ENCODE data around the gene ATP6V1C2. TPM values are rescaled to one million over a fixed set of nuclear protein-coding genes. Genes with fewer than 3 reads are reported as not detected.

The ATP6V1C2 gene
- total and polyA plus RNA-seq, 2 donors (not counting 3 experiments of a cell fraction or from before 2014, with no cell fraction given): 0.03 to 0.13 TPM

- ChIA-PET POLR2A (interaction anchor here (0.6 kb wide), 1 partner anchor 41 kb away, joined by 6 read pairs; no protein-coding TSS in a partner anchor), CTCF (interaction anchor here (1.4 kb wide), 1 partner anchor 20 kb away, joined by 3 read pairs; no protein-coding TSS in a partner anchor)
- dilution Hi-C loops (cut with MboI; ENCODE audit: extremely low pct_ligation_motif_present, low sequenced_read_pairs): no loop called here
- TF ChIP-seq EZH2 (IDR thresholded peaks at IDR 0.05; ENCODE audit: borderline replicate concordance, low read depth, low read length, severe bottlenecking) (no peak), MAX (IDR thresholded peaks at IDR 0.05; ENCODE audit: insufficient read depth, insufficient read length) (no peak), GATA2 (IDR thresholded peaks at IDR 0.05; ENCODE audit: insufficient read depth, insufficient read length, low read depth, low read length) (no peak), POLR2A (IDR thresholded peaks at IDR 0.05; ENCODE audit: low read depth, low read length) (no peak), FOS (IDR thresholded peaks at IDR 0.05; ENCODE audit: borderline replicate concordance, insufficient read depth, low read length) (no peak), JUN (IDR thresholded peaks at IDR 0.05; ENCODE audit: borderline replicate concordance, insufficient read depth, insufficient read length, low read depth) (no peak), POLR2AphosphoS5 (IDR thresholded peaks at IDR 0.05; ENCODE audit: insufficient read depth, low read depth, low read length) (no peak), MYC (IDR thresholded peaks at IDR 0.05; ENCODE audit: low read depth, low read length) (no peak)
- TF ChIP-seq, protein P1, sequence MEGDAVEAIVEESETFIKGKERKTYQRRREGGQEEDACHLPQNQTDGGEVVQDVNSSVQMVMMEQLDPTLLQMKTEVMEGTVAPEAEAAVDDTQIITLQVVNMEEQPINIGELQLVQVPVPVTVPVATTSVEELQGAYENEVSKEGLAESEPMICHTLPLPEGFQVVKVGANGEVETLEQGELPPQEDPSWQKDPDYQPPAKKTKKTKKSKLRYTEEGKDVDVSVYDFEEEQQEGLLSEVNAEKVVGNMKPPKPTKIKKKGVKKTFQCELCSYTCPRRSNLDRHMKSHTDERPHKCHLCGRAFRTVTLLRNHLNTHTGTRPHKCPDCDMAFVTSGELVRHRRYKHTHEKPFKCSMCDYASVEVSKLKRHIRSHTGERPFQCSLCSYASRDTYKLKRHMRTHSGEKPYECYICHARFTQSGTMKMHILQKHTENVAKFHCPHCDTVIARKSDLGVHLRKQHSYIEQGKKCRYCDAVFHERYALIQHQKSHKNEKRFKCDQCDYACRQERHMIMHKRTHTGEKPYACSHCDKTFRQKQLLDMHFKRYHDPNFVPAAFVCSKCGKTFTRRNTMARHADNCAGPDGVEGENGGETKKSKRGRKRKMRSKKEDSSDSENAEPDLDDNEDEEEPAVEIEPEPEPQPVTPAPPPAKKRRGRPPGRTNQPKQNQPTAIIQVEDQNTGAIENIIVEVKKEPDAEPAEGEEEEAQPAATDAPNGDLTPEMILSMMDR (IDR thresholded peaks at IDR 0.05; ENCODE audit: extremely low read depth in 1 of 2, insufficient read depth in 1 of 2, low read depth in 1 of 2, low read length in 2 of 2): no peak
- Histone ChIP-seq H3K9me1 (replicated peaks; ENCODE audit: control insufficient read depth, extremely low read depth, insufficient read depth, low read length) (no peaks in the 10 kb centered on the region), H3K4me2 (ENCODE audit: insufficient read depth, low read length) (no peak overlapping the region), H3K79me2 (ENCODE audit: control insufficient read depth, insufficient read depth, low read length) (no peaks in the 10 kb centered on the region), H3K9me3 (replicated peaks; ENCODE audit: control insufficient read depth, insufficient read depth, low read length) (no peaks in the 10 kb centered on the region), H2AFZ (ENCODE audit: low read depth, low read length) (no peak overlapping the region), H3K4me3 (replicated peaks in 1 of 3; ENCODE audit: insufficient read depth in 1 of 3, low read depth in 1 of 3, low read length in 3 of 3) (no peak overlapping the region), H3K4me1 (ENCODE audit: control insufficient read depth, extremely low read depth, insufficient read depth, low read length) (no peaks in the 10 kb centered on the region), H3K36me3 (ENCODE audit: control insufficient read depth in 2 of 2, extremely low read depth in 1 of 2, insufficient read depth in 2 of 2, low read length in 2 of 2) (no peaks in the 10 kb centered on the region), H3K27me3 (ENCODE audit: control insufficient read depth in 2 of 2, insufficient read depth in 2 of 2, low read length in 2 of 2) (no peaks in the 10 kb centered on the region), H4K20me1 (replicated peaks; ENCODE audit: control insufficient read depth, extremely low read depth, insufficient read depth, low read length) (no peaks in the 10 kb centered on the region), H3K9ac (replicated peaks; ENCODE audit: extremely low read depth, insufficient read depth, low read length) (no peak overlapping the region), H3K27ac (ENCODE audit: insufficient read depth, low read depth, low read length) (no peak overlapping the region)
- BruUV-seq (replicated peaks): no TSS peak
- DNase-seq (ENCODE audit: low read depth, low spot score): no peak
- intact Hi-C loops (cut with micrococcal nuclease): no loop called here
- FAIRE-seq: no peak
These were observed 46.7 kb downstream of the ATP6V1C2 start for GRCh38 chr2:10768063-10768507.

Measured in endothelial cell of umbilical vein (primary cell).